ENCODE measurements around the gene ZNF804B. TPM values are rescaled to one million over a fixed set of nuclear protein-coding genes. Genes with fewer than 3 reads are reported as not detected.

ZNF804B gene
- total RNA-seq, 1 donor from 2014 or later: not detected

DNA sequence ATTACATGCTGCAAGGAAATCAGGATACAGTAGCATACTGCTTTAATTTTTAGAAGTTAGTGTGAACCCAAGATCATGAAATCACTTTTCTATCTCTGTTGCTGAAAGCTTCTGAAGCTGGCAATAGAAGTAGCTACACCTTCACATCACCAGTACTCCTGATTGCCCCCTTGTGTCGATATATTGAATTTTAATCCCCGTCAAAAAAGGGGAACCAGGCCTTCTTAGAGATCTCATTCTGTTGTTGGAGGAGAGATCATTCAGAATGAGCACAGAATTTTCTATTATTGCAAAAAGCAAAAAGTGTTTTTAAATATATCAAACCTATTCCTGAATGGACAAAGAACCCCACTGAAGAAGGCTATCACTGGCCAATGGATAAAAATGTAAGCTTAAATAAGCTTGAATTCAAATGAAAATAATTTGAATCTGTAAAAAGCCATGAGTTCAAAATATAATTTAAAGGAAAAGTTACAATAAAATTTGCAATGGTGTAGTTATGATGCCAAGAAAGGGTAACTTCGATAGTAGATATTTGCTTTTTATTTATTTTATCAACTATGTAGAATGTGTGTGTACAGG lies 75.7 kb downstream of the ZNF804B start:
- Histone ChIP-seq H3K4me3 (no peak overlapping the region), H3K36me3 (no peaks in the 10 kb centered on the region), H3K9me3 (no peaks in the 10 kb centered on the region), H3K27me3 (no peaks in the 10 kb centered on the region), H3K4me1 (no peaks in the 10 kb centered on the region), H3K27ac (no peak overlapping the region)
- no peak for ATAC-seq
- TF ChIP-seq, protein P1, sequence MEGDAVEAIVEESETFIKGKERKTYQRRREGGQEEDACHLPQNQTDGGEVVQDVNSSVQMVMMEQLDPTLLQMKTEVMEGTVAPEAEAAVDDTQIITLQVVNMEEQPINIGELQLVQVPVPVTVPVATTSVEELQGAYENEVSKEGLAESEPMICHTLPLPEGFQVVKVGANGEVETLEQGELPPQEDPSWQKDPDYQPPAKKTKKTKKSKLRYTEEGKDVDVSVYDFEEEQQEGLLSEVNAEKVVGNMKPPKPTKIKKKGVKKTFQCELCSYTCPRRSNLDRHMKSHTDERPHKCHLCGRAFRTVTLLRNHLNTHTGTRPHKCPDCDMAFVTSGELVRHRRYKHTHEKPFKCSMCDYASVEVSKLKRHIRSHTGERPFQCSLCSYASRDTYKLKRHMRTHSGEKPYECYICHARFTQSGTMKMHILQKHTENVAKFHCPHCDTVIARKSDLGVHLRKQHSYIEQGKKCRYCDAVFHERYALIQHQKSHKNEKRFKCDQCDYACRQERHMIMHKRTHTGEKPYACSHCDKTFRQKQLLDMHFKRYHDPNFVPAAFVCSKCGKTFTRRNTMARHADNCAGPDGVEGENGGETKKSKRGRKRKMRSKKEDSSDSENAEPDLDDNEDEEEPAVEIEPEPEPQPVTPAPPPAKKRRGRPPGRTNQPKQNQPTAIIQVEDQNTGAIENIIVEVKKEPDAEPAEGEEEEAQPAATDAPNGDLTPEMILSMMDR (IDR thresholded peaks at IDR 0.05): peak; percentile 37
- no peak for DNase-seq
- intact Hi-C loops (cut with DNase I): no loop called here

- no peak overlapping the region for H3K27ac ChIP-seq
- no peaks in the 10 kb centered on the region for H3K4me1 ChIP-seq
- TF ChIP-seq, protein P1 (IDR thresholded peaks at IDR 0.05): no peak
- H3K9me3 ChIP-seq: no peaks in the 10 kb centered on the region
- intact Hi-C loops (cut with DNase I): no loop called here
- ATAC-seq (no peak), DNase-seq (no peak)
- no peak overlapping the region for H3K4me3 ChIP-seq
- H3K36me3 ChIP-seq: no peaks in the 10 kb centered on the region
- H3K27me3 ChIP-seq: no peaks in the 10 kb centered on the region
These were observed 82.7 kb downstream of the ZNF804B start for GRCh38 chr7:88842201-88842600.

DNA sequence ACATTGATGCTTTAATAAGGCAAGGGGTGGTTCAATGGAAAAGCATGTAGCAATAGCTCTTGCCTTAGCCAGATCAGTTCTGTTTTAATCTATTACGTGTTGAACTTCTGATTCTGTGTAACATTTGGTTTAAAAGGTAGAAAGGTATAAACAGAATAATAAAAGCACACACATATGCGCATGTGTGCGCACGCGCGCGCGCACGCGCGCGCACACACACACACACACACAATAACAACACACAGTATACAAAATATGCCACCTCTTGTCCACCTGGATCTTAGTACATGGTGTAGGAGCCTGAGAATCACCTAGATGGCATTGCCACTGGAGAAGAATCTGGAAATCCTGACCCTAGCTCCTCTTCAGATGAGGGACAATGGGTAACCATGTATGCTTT lies 85.6 kb downstream of the ZNF804B start:
- H3K4me1 ChIP-seq: no peaks in the 10 kb centered on the region
- no peaks in the 10 kb centered on the region for H3K27me3 ChIP-seq
- no peaks in the 10 kb centered on the region for H3K9me3 ChIP-seq
- H3K27ac ChIP-seq: no peak overlapping the region
- DNase-seq (no peak), ATAC-seq (no peak)
- intact Hi-C loops (cut with DNase I): no loop called here
- H3K36me3 ChIP-seq: no peaks in the 10 kb centered on the region
- TF ChIP-seq, protein P1 (IDR thresholded peaks at IDR 0.05): no peak
- H3K4me3 ChIP-seq: no peak overlapping the region

DNA sequence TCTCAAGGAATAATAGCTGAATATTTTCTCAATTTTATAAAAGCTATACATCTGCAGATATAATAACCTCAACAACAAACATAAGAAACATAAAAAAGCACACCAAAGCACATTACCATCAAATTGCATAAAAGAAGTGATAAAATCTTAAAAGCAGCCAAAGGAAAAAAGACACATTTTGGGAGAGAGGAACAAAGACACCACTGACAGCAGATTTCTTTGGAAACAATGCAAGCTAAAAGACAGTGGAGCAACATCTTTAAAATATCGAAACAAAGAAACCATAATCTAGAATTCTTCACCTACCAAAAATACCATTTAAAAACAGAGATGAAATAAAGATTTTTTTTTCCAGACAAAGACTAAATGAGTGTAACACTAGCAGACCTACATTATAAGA lies 91.7 kb downstream of the ZNF804B start:
- no peak overlapping the region for H3K4me3 ChIP-seq
- DNase-seq (no peak), ATAC-seq (no peak)
- no peaks in the 10 kb centered on the region for H3K36me3 ChIP-seq
- intact Hi-C loops (cut with DNase I): no loop called here
- no peak overlapping the region for H3K27ac ChIP-seq
- no peaks in the 10 kb centered on the region for H3K4me1 ChIP-seq
- TF ChIP-seq, protein P1 (IDR thresholded peaks at IDR 0.05): no peak
- H3K9me3 ChIP-seq: no peaks in the 10 kb centered on the region
- no peaks in the 10 kb centered on the region for H3K27me3 ChIP-seq

DNA sequence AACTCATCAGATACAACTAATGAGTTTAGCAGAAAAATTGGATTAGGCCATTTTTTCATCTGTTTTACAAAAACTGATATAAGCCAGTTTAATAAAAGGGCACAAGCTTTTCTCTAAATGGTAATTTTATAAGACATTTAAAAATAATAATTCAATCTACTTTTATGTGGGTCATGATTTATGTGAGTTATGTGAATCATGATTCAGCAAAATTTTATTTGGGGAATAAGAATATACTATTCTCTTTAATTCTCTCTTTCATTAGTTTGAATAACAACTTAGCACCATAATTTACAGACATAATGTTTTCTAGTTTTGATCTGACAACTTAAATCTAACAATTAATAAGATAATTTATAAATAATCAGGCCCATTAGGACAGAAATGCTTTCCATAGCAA lies 99.8 kb downstream of the ZNF804B start:
- TF ChIP-seq, protein P1 (IDR thresholded peaks at IDR 0.05): no peak
- Histone ChIP-seq H3K36me3 (no peaks in the 10 kb centered on the region), H3K4me3 (no peak overlapping the region), H3K9me3 (no peaks in the 10 kb centered on the region), H3K27ac (no peak overlapping the region), H3K27me3 (no peaks in the 10 kb centered on the region), H3K4me1 (no peaks in the 10 kb centered on the region)
- intact Hi-C loops (cut with DNase I): no loop called here
- DNase-seq (no peak), ATAC-seq (no peak)
